ENCODE data around the gene DCHS2.

Gene DCHS2

GRCh38 chr4:154364066-154364845, 127.3 kb downstream of the DCHS2 start:
- DNase-seq: no peak

DNA sequence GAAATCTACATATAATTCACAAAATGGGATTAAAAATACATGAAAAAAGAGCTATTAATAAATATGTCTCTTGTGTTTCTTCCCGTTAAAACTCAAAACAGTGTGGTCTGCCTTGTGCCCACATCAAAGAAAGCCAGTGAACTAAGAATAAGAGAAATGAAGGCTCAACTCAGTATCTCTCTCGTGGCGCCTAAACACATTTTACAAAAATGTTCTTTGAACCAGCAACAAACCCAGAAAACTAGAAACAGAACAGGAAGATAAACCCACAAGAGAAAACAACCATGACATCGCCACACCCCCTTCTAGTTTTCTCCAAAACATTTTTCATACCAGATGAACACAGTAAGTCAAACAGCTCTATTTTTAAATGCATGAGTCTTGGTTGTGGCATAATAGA, 130.1 kb downstream of the DCHS2 start:
- no peak for DNase-seq

DNA sequence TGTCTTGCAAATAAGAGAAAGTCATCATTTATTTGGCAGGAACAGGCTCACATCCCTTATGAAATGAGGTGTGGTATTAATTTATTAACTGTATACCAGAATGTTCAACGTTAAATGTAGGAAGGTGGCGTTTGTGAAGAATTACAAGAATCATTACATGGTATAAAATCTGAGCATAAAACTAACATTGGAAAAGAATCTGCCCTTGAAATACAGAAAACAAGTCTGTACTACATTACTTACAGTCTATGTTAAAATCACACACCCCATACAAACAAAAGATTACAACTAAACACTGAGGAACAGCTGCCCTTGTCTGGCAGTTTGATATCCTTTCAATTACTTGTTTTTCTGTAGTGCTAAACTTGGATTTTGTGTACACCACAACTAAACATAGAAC, 131.1 kb downstream of the DCHS2 start:
- DNase-seq: no peak

GRCh38 chr4:154354883-154355282, 136.7 kb downstream of the DCHS2 start:
- no peak for DNase-seq

DNA sequence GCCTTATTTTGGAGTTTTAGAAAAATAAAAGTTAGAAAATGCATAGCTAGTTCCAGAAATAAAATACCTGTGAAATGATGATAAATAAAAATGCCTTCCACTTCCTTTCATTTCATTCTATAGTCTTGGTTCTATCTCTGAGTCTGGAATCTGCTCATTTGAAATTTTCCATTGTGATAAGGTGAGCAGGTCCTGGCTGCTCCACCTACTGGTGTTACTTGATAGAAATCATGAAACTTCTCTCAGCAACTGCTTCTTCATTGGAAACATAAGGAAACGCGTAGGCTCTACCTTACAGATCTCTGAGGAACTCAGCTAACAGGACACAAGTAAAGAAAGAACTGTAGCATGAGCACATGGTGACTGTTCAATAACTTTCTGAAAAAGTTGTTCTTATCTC, 141.8 kb downstream of the DCHS2 start:
- DNase-seq: peak; percentile 29

GRCh38 chr4:154348657-154349056, 142.9 kb downstream of the DCHS2 start:
- DNase-seq: no peak

DNA sequence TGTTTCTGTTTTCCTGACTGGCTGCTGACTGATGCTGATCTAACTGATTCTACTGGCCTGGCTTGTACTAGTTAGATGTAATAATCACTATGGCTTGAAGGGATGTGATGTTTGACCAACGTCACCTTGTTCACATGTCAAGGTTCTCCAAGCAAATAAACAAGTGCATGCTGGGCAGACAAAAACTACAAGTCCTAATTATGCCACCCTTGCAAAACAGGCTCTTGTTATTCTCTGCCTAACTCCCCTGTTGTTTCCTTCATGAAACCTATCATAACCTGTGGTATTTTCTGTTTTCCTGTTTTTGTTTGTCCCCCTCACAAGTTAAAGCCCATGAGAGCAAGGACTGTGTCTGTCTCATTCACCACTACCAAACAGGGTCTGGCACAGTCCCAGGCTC, 146.2 kb downstream of the DCHS2 start:
- no peak for DNase-seq

- DNase-seq: peak; percentile 8
Measured at GRCh38 chr4:154344686-154345085, 146.9 kb downstream of the DCHS2 start.

DNA sequence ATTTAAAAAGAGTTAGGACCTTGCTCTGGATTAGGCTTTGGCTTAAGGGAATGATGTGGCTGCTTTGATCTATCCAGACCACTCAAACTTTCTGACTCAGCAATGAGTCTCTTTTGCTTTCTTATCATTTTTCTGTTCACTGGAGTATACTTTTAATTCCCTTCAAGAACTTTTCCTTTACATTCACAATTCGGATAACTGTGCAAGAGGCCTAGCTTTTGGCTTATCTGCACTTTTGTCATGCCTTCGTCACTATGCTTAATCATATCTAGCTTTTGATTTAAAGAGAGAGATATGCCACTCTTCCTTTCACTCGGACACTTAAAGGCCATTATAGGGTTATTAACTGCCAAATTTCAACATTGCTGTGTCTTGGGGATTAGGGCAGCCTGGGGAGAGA, 147.9 kb downstream of the DCHS2 start:
- no peak for DNase-seq

GRCh38 chr4:154341448-154341847, 150.2 kb downstream of the DCHS2 start:
- no peak for DNase-seq

GRCh38 chr4:154335588-154335987, 156.0 kb downstream of the DCHS2 start:
- DNase-seq: no peak

DNA sequence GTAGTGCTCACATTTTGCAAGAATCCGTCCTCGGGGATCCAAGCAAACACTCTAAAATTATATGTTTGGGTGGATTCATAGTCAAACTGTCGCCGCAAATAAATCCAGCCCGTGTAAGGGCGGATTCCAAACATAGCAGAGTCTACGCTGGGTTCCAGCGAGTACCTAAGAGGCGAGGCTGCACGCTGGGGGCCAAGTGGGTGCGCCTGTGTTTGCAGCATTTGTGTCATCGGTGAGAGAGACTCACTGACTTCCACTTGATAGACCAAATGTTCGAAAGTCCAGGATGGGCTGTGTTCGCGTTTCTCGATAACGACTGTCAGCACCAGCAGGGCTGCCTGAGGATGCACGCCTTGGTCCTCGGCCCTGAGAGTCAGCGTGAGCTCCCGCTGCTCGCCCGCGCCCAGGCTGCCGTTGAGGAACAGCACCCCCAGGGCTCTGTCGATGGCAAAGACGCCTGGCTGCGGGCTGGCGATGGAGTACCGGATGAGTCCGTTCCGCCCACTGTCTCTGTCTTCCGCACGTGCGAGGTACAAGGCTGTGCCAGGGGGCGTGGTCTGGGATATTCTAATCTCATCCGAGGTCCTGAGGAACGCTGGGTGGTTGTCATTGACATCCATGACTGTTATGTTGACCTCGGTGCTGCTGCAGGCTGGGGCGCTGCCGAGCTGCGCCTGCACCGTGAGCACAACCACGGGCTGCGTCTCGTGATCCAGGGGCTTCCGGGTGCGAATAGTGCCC, 158.7 kb downstream of the DCHS2 start:
- DNase-seq: peak; percentile 68

DNA sequence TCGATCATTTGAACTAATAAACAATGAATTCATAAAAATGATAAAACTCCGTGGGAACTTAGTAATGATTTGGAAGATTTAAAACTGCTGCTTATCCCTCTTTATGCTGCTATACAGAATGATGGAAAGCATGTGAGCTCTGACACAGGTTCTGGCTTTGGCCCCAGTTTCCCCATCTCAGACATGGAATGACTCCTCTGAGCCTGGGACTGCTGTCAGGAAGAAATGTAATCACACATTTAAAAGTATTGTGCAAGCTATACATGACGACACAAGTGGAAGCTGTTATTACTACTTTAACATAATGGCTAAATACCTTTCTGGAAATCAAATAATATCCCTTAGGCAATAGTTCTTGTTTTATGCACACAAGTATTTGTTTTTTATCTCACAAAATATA, 161.7 kb downstream of the DCHS2 start:
- no peak for DNase-seq

DNA sequence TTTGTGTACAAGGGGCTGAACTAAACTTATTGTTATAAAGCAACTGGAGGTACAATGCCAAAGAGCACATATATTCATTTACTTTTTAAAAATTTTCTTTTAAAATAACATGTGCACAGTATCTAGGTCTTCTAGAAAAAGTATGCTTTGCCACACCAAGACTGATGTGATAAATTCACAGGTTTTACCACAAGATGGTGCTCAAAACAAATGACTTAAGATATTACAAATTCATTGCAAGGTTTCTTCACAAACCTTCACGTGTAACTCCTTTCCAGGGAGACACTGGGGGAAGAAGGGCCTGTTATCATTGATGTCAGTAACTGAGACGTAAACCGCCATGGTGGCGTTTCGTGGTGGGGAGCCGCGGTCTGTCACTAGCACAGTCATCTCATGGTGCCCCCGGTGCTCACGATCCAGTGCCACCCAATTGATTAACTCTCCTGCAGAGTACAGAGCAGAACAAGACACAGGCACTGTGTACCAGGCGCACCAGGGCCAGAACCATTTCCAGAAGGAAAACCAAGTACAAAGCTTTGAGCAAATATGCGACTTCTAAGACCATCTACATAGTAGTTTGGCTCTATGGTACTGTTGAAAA, 162.2 kb downstream of the DCHS2 start:
- peak; percentile 49 for DNase-seq

GRCh38 chr4:154328030-154328429, 163.6 kb downstream of the DCHS2 start:
- no peak for DNase-seq

DNA sequence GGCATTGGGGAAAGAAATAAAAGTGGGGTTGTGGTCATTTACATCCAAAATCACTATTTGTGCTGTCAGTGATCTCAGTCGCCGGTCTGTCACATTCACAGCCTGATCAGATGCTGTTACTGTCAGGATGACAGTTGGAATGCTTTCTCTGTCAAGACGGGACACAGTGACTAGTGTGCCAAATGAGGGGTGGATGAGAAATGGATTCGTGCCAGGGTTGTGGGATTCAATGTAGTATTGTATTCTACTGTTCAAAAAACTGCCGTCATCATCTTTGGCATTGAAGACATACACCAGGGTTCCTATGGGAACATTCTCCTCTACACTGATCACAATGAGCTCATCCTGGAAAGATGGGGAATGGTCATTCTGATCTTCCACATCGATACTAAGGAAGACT, 171.1 kb downstream of the DCHS2 start:
- no peak for DNase-seq

GRCh38 chr4:154319736-154320135, 171.9 kb downstream of the DCHS2 start:
- DNase-seq: no peak

DNA sequence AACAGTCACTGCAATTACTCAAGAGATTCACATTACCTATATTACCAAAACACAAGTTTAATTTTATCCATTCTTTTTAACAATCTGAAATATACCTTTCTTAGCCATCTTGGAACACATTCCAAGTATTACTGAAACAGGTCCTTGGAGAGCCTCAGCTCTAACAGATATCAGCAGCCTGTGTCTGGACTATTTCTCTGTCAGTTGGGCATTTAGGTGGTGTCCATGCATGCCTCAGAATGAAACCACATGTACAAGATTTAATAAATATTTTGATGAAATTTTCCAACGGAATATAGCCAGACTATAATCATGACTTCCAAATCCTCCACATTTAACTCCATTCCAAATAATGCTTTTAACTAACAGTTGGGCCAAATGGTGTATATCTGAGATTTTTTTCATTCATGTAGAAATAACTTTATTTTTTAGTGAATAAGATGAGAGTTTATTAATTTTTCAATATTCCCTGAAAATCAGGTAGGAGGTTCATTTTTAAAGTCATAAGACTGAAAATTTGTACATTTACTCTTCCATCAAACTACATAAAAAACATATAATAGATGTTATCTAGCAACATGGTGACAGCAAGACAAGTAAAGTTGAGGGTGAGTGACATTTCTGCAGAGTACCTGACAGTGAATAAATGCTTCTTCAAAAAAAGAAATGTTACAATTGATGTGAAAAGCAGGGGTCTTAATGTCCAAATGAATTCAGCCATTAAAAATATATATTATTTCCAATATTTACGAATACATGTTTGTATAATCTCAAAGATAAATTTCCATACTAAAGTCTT, 174.2 kb downstream of the DCHS2 start:
- no peak for DNase-seq

DNA sequence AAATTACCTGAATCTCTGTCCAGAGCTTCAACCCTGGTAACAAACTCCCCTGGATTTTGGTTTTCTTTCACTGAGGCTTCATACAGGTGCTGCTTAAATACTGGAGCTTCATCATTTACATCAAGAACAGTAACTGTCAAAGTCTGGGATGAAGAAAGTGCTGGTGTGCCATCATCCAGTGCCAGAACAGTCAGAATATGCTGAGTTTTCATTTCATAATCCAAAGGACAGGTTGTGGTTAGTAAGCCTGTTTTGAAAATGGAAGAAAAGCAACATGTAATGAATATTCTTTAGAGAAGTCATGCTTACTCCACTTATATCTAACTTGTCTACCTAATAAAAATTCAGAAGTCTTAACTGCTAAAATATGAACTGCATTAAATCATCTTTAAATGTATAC, 175.9 kb downstream of the DCHS2 start:
- no peak for DNase-seq

GRCh38 chr4:154314248-154314647, 177.4 kb downstream of the DCHS2 start:
- no peak for DNase-seq

- DNase-seq: no peak
Measured at GRCh38 chr4:154313004-154313585, 178.5 kb downstream of the DCHS2 start.

GRCh38 chr4:154312246-154312645, 179.4 kb downstream of the DCHS2 start:
- DNase-seq: no peak

DNA sequence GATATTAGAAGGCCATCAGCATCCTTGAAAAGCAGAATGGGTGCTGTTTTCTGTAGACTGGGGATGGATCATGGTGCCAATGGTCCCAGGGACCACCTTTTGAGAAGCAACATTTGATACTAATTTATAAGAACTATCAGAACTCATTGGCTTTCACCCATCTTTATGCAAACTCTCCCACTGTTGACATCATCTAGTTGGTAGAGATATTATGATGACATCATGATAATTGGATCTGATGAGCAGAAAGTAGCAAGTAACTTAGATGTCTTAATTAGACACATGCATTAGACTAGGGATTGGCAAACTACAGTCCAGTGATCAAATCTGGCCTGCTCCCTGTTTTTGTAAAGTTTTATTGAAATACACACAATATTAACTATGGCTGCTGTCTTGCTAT, 181.0 kb downstream of the DCHS2 start:
- DNase-seq: no peak
